HG03558 (cell line): ENCODE results near the gene HJURP.

ENCODE experiments used
- ATAC-seq: cut with Tn5 transposase; IDR thresholded peaks from one replicate; pipeline ENCODE4 v1.9.1; 2021; ENCODE audit warnings: moderate number of reproducible peaks; ENCODE audit not compliant: unreplicated experiment; ENCODE audit errors: extremely low read depth

The HJURP gene

GRCh38 chr2:233849607-233850271 lies 4.6 kb downstream of the HJURP start:
- ATAC-seq = no peak

- no peak for ATAC-seq
Observed at GRCh38 chr2:233848276-233848675, 6.1 kb downstream of the HJURP start.

- ATAC-seq = no peak
Observed at GRCh38 chr2:233847248-233847898, 7.0 kb downstream of the HJURP start.

- no peak for ATAC-seq
Observed at GRCh38 chr2:233846387-233847247, 7.7 kb downstream of the HJURP start.

GRCh38 chr2:233845301-233846060 lies 8.9 kb downstream of the HJURP start:
- no peak for ATAC-seq

- no peak for ATAC-seq
Observed at GRCh38 chr2:233844836-233845235, 9.5 kb downstream of the HJURP start.

- no peak for ATAC-seq
Observed at GRCh38 chr2:233844064-233844807, 10.1 kb downstream of the HJURP start.

GRCh38 chr2:233841183-233841582 lies 13.2 kb downstream of the HJURP start:
- ATAC-seq = no peak

GRCh38 chr2:233840520-233840919 lies 13.8 kb downstream of the HJURP start:
- ATAC-seq = no peak

GRCh38 chr2:233839447-233839820 lies 14.9 kb downstream of the HJURP start:
- no peak for ATAC-seq

GRCh38 chr2:233838726-233839446 lies 15.4 kb downstream of the HJURP start:
- no peak for ATAC-seq

GRCh38 chr2:233838251-233838650 lies 16.1 kb downstream of the HJURP start:
- no peak for ATAC-seq

GRCh38 chr2:233837694-233838229 lies 16.6 kb downstream of the HJURP start:
- ATAC-seq = no peak

- no peak for ATAC-seq
Observed at GRCh38 chr2:233836359-233836758, 18.0 kb downstream of the HJURP start.

GRCh38 chr2:233835230-233836186 lies 18.8 kb downstream of the HJURP start:
- ATAC-seq = no peak

- no peak for ATAC-seq
Observed at GRCh38 chr2:233833345-233833744, 21.0 kb downstream of the HJURP start.

- no peak for ATAC-seq
Observed at GRCh38 chr2:233832869-233833311, 21.4 kb downstream of the HJURP start.

- no peak for ATAC-seq
Observed at GRCh38 chr2:233832414-233832813, 21.9 kb downstream of the HJURP start.
